SU-DHL-6 (cell line): ENCODE results near the gene ANKRD39.

ENCODE experiments used
- H2AFZ ChIP-seq: fragments of 200-600 bp; sonication (generic); 2 replicates; pipeline ENCODE4 v1.6.1; 2014; ENCODE audit warnings: low read depth, mild to moderate bottlenecking, moderate library complexity, mixed read lengths, antibody characterized with exemption, low read length; ENCODE audit not compliant: severe bottlenecking
- H3F3A ChIP-seq: fragments of 200-600 bp; shearing (Covaris generic); 2 replicates; pipeline ENCODE4 v1.6.0; 2016; ENCODE audit warnings: antibody characterized with exemption, mild to moderate bottlenecking; ENCODE audit not compliant: insufficient read depth
- H3K27ac ChIP-seq: fragments of 200-600 bp; sonication (generic); 2 replicates; pipeline ENCODE4 v1.5.1; 2016; ENCODE audit warnings: low read depth, mild to moderate bottlenecking, low read length, moderate library complexity, mixed read lengths
- H3K27me3 ChIP-seq: fragments of 200-600 bp; sonication (generic), shearing (Covaris generic); 2 replicates; pipeline ENCODE4 v1.6.0; 2014; ENCODE audit warnings: mild to moderate bottlenecking, low read length
- H3K36me3 ChIP-seq: fragments of 200-600 bp; sonication (generic); 2 replicates; pipeline ENCODE4 v1.6.1; 2014; ENCODE audit warnings: mild to moderate bottlenecking, low read length, mixed read lengths
- H3K4me2 ChIP-seq: fragments of 300-600, 200-600 bp; shearing (Covaris generic), sonication (generic); 2 replicates; pipeline ENCODE4 v1.6.0; 2014; ENCODE audit warnings: low read length, low read depth, mild to moderate bottlenecking; ENCODE audit not compliant: poor library complexity, severe bottlenecking
- H3K4me3 ChIP-seq: fragments of 200-600 bp; sonication (generic); 2 replicates; pipeline ENCODE4 v1.5.1; 2014; ENCODE audit warnings: antibody characterized with exemption, low read length, mild to moderate bottlenecking, mixed read lengths; ENCODE audit not compliant: insufficient read depth, poor library complexity, severe bottlenecking
- H3K79me2 ChIP-seq: fragments of 200-600 bp; sonication (generic); 2 replicates; pipeline ENCODE4 v1.6.1; 2014; ENCODE audit warnings: mild to moderate bottlenecking, low read length, moderate library complexity; ENCODE audit not compliant: insufficient read depth
- H3K9ac ChIP-seq: fragments of 200-600 bp; sonication (generic); 2 replicates; pipeline ENCODE4 v1.7.0; 2014; ENCODE audit warnings: mild to moderate bottlenecking, low read length
- H3K9me2 ChIP-seq: fragments of 200-600 bp; sonication (generic); replicated peaks from 2 replicates; pipeline ENCODE4 v1.6.1; 2014; ENCODE audit warnings: low read length; ENCODE audit not compliant: insufficient read depth
- H3K9me3 ChIP-seq: fragments of 200-600 bp; sonication (generic); 2 replicates; pipeline ENCODE4 v1.6.1; 2014; ENCODE audit warnings: low read length, mixed read lengths; ENCODE audit not compliant: insufficient read depth
- H4K20me1 ChIP-seq: fragments of 200-600 bp; sonication (generic); 2 replicates; pipeline ENCODE4 v1.6.1; 2014; ENCODE audit warnings: low read depth, mild to moderate bottlenecking, antibody characterized with exemption, low read length, moderate library complexity, mixed read lengths
- CTCF ChIP-seq: fragments of 200-600 bp; sonication (generic); IDR thresholded peaks from one replicate; pipeline ENCODE4 v1.5.1; 2017; ENCODE audit warnings: antibody characterized with exemption, mild to moderate bottlenecking, low read length, moderate library complexity; ENCODE audit not compliant: insufficient read depth, poor library complexity, severe bottlenecking
- EZH2phosphoT487 ChIP-seq: fragments of 200-600 bp; sonication (generic), shearing (Covaris generic); conservative IDR thresholded peaks from 2 replicates; pipeline ENCODE4 v1.6.1; 2018; ENCODE audit warnings: mild to moderate bottlenecking, antibody characterized with exemption, low read length, moderate library complexity, mixed read lengths

ANKRD39 gene

GRCh38 chr2:96882906-96883305 is 25.1 kb upstream of the ANKRD39 start:
- Histone ChIP-seq H3K4me2 (no peak overlapping the region), H2AFZ (no peak overlapping the region), H3K9me3 (no peaks in the 10 kb centered on the region), H3K4me3 (no peak overlapping the region), H3K27me3 (no peaks in the 10 kb centered on the region), H3K79me2 (no peaks in the 10 kb centered on the region), H3K27ac (no peak overlapping the region), H4K20me1 (no peaks in the 10 kb centered on the region), H3K36me3 (no peaks in the 10 kb centered on the region), H3K9me2 (no peaks in the 10 kb centered on the region), H3F3A (no peaks in the 10 kb centered on the region), H3K9ac (no peak overlapping the region)
- TF ChIP-seq EZH2phosphoT487 (no peak), CTCF (no peak)

- TF ChIP-seq EZH2phosphoT487 = no peak
- no peak for TF ChIP-seq CTCF
- H3K27ac ChIP-seq = no peak overlapping the region
- H3K4me2 ChIP-seq = no peak overlapping the region
- H3K36me3 ChIP-seq = no peaks in the 10 kb centered on the region
- H4K20me1 ChIP-seq = no peaks in the 10 kb centered on the region
- H3F3A ChIP-seq = no peaks in the 10 kb centered on the region
- no peak overlapping the region for H3K4me3 ChIP-seq
- H3K9me3 ChIP-seq = no peaks in the 10 kb centered on the region
- no peaks in the 10 kb centered on the region for H3K9me2 ChIP-seq
- H3K9ac ChIP-seq = no peak overlapping the region
- H2AFZ ChIP-seq = no peak overlapping the region
- H3K27me3 ChIP-seq = no peaks in the 10 kb centered on the region
- no peaks in the 10 kb centered on the region for H3K79me2 ChIP-seq
These were observed 24.4 kb upstream of the ANKRD39 start for GRCh38 chr2:96882230-96882629.

- Histone ChIP-seq H3K27me3 (no peaks in the 10 kb centered on the region), H3K9me2 (no peaks in the 10 kb centered on the region), H3K9me3 (no peaks in the 10 kb centered on the region), H3K36me3 (no peaks in the 10 kb centered on the region), H3K4me3 (no peak overlapping the region), H3K79me2 (no peaks in the 10 kb centered on the region), H3K27ac (no peak overlapping the region), H3F3A (no peaks in the 10 kb centered on the region), H3K9ac (no peak overlapping the region), H4K20me1 (no peaks in the 10 kb centered on the region), H3K4me2 (no peak overlapping the region), H2AFZ (no peak overlapping the region)
- TF ChIP-seq EZH2phosphoT487 (no peak), CTCF (no peak)
These were observed 23.8 kb upstream of the ANKRD39 start for GRCh38 chr2:96881349-96882195.
